Measurements from ENCODE around the gene FGF12.
"Not testable (repeated sequence)": the region's sequence is repeated elsewhere in the genome, so short reads cannot be mapped to it uniquely, and the experiment has no call there.

FGF12 gene

DNA sequence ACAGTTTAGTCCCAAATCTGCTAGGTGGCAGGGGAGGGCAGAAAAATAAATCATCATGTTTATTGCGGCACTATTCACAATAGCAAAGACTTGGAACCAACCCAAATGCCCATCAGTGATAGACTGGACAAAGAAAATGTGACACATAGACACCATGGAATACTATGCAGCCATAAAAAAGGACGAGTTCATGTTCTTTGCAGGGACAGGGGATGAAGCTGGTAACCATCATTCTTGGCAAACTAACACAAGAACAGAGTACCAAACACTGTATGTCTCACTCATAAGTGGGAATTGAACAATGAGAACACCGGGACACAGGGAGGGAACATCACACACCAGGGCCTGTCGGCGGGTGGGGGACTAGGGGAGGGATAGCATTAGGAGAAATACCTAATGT is 150.6 kb downstream of the FGF12 start:
- DNase-seq: not testable (repeated sequence)

DNA sequence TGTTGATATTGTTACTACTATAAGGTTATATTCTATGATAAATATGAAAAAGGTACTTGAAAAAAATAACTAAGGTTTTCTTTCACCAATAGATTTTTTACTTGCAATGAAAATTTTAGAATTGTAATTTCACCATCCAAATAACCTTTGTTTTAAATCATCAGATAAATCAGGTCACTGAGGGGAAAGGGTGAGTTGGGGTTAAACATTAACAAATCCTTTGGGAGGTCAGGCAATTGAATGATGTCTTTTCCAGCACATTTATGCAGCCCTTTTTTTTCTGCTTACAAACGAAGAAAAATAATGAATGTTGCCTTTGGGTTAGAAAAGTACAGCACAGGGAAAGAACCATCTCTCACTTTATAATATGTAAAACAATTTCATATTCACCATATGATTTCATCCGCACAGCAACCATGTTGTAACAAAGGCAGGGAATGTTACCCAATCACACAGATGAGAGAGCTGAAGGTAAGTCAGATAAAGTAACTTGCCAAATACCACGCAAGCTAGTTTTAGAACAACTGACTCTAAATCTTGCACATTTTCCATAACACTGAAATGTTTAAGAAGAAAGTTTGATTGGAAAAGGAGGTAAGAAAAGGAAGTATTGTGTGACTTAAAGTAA is 151.3 kb downstream of the FGF12 start:
- DNase-seq: no peak

- no peak for DNase-seq
Observed at GRCh38 chr3:192573240-192573639, 154.1 kb downstream of the FGF12 start.

- no peak for DNase-seq
Observed at GRCh38 chr3:192570821-192571791, 156.2 kb downstream of the FGF12 start.

DNA sequence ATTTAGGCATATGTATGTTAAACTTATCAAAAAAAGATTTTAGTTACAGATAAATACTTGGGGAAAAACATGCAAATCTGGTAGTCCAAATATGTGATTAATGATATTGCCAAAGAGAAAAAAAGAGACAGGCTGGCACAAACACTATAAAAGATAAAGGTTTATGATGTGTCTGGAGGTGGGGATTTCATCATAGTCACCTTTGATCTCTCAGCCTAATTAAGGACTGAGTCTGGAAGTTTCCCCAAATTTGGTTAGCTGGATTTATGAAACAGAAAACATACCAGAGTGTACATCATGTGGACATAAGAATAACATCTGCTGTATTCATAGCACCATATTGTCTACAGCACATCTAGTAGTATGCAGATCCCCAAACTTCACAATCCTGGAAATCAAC is 157.0 kb downstream of the FGF12 start:
- no peak for DNase-seq

DNA sequence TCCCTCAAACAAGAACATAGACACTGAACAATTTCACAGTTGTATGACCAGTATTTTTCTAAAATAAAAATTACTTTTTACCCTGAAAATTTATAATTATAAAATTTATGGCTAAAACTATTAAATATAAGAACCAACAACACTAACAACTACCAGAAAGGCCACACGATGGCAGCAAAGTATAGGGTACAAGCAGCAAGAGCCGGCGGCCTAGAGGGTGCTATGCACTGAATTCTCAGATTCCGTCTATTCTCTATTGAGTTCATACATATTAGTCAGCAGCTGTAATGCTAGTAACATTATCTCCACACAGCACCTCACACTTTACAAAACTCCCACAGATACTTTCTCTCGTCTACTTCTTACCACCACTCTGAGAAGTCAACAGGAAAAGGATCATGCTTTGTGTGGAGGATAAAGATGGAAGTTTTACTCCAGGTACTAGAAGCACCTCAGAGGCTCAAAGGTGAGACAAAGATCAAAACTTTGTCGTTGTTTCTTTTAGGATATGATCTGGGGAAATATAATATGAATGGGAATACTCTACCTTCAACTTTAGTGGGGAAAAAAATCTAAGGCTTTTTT is 160.5 kb downstream of the FGF12 start:
- peak; percentile 12 for DNase-seq

DNA sequence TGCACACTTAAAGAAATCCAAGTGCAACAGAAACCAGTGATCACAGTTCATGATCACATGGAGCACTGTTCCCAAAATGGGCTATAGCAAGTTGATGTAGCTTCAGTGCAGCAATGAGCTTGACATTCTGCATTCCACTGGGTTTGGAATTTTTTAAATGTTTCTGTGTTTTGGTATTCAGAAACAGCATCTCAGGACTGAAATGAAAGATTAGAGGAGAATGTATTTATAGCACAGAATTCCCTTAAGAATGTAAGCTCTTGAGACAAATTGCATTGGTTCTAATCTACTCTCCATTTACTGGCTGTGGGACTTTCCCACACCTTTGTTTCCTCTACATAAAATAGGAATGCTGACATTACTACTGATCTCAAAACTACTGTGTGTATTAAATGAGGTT is 162.7 kb downstream of the FGF12 start:
- no peak for DNase-seq

- DNase-seq: no peak
Observed at GRCh38 chr3:192563417-192563816, 163.9 kb downstream of the FGF12 start.

GRCh38 chr3:192553707-192554106 is 173.6 kb downstream of the FGF12 start:
- no peak for DNase-seq

DNA sequence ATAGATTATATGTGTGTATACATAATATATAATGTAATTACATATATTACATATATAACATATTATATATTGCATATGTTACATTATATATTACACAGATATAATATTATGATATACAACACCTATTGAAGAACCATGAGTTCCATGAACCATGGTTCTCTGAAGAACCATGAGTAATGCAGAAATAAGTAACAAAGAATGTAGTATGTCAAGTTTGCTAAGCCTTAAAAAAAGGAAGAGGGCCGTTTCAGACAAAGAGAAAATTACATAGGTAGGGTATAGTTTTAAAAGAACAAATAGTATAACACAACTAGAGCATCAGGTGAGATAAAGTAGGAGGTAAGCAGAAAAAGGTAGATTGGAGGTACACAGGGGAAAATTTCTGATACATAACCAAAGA is 177.0 kb downstream of the FGF12 start:
- DNase-seq: no peak

GRCh38 chr3:192545333-192545732 is 182.0 kb downstream of the FGF12 start:
- DNase-seq: no peak

DNA sequence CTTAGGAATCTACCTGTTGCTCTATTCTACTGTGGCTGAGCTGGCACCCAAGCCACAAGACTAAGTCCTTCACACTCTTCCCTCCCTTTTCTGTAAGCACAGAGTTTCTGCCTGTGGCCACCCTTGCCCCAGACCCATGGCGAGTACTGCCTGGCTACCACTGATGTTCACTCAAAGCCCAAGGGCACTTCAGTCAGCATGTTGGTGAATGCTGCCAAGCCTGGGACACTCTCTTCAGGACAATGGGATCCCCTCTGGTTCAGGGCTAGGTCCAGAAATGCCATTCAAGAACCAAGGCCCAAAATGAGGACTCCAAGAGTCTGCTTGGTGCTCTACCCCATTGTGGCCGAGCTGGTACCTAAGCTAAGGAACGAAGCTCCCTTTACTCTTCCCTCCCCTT is 184.2 kb downstream of the FGF12 start:
- DNase-seq: no peak

- DNase-seq: no peak
Observed at GRCh38 chr3:192516820-192517219, 210.5 kb downstream of the FGF12 start.

GRCh38 chr3:192515664-192516045 is 211.7 kb downstream of the FGF12 start:
- no peak for DNase-seq

GRCh38 chr3:192514754-192515663 is 212.3 kb downstream of the FGF12 start:
- DNase-seq: no peak

DNA sequence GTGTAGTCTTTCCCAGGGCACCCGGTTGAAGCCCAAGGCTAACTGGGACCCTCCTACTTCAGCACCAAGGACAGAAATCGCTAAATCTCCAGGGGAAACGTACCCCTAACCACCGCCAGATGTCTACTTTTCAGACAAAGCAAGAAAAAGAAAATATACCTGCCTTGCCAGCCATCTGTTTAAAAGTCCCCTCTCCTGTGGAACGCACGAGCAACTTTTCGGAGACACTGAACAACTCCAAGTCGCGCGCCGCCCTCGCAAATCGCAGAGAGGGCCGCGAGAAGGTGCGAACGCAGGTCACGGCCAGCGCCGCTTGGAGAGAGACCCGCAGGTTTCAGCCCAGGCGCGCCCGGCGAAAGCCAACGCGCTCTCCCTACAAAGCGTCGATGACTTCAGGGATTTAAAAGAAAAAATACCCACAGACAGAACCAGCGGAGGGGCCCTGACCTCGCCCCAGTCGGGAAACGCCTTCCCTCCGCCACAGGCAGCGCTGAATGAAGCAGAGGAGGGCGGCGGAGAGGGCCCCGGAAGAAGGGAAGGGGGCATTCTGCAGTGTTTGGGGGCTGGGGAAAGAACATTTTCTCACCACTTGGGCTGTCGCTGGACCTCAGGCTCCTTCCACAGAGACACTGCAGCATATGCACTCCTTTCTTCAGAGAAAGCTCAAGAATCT is 213.1 kb downstream of the FGF12 start:
- DNase-seq: no peak

DNA sequence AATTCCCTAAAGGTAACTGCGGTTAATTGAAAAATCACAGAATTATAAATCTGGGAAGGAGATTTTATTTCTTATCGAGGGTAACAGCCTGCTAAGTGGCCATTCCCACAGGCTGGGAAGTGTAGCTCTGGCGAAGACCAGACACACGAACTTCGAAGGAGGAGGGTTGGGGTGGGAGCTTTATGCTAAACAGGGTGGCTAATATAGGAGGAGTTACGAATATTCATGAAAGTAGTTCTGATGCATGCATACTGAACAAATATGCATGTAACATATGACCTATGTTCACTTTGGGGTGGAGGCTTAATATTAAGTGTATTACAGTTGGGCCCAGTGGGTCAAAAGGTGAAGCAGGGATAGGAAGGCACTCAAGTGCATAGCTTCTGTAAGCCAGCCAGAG is 221.6 kb downstream of the FGF12 start:
- DNase-seq: no peak

- no peak for DNase-seq
Observed at GRCh38 chr3:192501401-192501800, 225.9 kb downstream of the FGF12 start.

DNA sequence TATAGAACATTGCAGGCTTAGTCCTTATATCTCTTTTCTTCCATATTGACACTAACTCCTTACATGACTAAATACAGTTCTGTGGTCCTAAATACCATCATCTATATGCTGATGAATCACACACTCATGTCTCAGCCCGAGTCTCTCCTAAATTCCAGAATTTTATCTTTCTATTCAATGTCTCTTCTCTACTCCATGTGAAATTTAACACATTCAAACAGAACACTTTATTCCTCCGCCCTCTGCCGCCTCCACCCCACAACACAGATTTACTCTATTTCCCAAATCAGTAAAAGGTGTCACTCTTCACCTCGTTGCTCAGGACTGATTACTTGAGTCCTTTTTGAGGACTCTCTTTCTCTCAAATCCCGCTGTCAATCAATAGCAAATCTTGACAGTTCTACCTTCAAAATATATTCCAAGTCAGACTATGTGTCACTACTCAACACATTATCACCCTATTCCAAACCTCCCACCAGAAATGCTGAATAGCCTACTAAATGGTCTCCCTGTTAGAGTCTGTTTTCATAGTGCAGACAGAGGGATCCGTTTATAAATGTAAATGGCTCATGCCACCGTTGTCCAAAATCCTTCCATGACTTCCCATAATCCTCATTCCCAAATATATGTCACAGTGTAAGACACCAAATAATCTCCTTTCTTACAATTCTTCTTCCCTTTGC is 230.3 kb downstream of the FGF12 start:
- no peak for DNase-seq

DNA sequence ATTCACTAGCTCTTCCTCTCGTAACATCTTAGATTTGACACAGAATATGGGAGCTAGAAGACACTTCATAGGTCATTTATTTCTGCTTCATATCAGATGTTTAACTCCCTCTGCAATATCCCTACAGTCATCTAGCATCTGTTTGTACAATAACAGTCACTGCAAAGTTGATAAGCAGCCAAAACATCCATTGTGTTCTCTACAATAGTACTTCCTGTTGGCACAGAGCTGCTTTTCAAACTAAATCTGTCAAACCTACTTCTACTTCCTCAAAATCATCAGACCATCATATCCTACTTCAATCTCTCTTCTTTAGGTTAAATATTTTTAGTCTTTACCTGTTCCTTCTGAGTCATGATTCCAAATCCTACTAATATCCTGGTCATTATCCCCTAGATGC is 233.2 kb downstream of the FGF12 start:
- no peak for DNase-seq

DNA sequence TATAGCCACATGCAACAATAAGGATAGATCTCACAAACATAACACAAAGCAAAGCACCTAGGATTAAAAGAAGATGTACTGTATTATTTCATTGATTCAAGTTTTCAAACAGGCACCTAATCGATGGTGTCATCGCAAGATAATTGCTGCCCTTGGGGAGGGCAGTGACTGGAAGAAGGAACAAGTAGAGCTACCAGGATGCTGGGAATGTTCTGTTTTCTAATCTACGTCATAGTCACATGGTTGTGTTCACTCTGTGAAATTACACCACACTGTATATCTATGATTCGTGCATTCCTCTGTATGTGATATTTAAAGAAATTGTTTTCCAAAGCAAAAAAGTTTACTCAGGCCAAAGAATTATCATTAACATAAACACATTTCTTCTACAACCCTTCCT is 236.6 kb downstream of the FGF12 start:
- no peak for DNase-seq

DNA sequence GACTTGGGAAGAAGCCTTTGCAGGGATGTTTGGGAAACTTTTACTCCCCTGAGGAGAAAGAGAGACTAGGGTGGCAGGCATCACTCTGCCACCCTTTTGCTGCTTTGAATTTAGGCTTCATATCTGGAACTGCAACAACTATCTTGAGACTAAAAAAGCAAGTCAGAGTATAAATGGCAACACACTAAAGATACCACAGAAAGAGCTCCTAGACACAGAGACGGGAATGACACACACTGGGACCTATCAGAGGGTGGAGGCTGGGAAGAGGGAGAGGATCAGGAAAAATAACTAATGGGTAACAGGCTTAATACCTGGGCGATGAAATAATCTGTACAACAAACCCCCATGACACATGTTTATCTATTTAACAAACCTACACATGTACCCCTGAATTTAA is 237.8 kb downstream of the FGF12 start:
- no peak for DNase-seq

Measured in DMS 273 treated with DMSO at 0.1 percent for 48 hours (cell line).